Measurements from ENCODE around the gene SEPTIN14.
"Not testable (repeated sequence)": the region's sequence is repeated elsewhere in the genome, so short reads cannot be mapped to it uniquely, and the experiment has no call there.

SEPTIN14 gene

DNA sequence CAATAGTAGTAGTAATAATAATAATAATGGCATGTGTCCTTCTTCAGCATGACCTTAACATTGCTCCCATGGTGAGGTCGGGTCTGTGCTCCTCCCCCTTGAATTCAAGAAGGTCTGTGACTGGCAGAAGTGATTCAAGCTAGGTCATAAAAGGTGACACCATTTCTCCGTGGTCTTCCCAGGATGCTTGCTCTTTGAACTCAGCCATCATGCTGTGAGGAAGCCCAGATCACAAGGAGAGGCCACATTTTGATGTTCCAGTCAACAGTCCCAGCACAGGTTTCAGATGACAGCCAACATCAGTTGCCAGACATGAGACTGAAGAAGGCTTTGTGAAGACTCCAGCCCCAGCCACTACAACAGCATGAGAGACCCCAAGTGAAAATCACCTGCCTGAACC, 83.9 kb downstream of the SEPTIN14 start:
- no peak for DNase-seq

- no peak for DNase-seq
These were observed 86.4 kb downstream of the SEPTIN14 start for GRCh38 chr7:55776196-55776595.

DNA sequence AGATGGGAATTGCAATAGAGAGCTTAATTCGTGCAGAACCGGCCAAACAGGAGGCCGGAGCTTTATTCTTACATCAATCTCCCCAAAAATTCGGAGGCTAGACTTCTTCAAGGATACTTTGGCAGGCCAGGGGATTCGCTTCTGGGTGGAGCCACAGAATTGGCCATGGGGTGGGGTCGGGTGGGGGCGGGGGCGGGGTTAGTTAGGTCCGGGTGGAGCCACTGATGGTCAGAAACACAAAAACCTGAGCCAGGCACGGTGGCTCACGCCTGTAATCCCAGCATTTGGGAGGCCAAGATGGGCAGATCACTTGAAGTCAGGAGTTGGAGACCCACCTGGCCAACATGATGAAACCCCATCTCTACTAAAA, 87.5 kb downstream of the SEPTIN14 start:
- no peak for DNase-seq

DNA sequence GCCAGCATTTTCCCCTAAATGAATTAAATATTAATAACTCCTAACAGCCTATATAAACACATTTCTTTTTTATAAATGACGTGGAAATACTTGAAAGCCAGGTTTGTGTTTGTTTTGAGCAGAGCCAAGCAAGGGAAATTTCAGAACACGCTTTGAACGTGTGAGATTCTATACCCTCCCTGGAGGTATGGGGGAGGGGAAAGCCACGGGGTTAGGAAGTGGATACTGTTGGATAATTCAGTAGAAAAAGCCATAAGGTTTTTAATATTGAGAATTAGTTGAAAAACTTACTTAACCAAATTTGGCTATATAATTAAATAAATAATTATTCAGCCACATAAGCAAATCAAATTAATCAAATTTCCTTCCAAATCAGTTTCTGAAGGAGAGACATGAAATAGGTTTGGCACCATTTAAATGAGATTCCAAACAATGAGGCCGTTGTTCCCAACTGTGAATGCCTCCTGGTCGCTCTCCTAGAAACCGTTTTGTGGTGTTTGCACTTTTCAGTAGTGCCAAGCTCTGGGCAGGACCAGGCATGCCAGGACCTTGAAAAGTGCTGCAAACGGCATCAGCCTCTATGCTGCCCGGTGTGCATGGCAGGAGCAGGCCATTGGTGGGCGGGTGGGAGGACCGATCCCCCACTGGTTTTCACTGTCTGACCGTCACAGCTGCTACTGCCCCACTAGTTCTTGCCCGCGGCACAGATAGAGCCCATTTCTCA, 88.1 kb downstream of the SEPTIN14 start:
- DNase-seq = peak; percentile 14

DNA sequence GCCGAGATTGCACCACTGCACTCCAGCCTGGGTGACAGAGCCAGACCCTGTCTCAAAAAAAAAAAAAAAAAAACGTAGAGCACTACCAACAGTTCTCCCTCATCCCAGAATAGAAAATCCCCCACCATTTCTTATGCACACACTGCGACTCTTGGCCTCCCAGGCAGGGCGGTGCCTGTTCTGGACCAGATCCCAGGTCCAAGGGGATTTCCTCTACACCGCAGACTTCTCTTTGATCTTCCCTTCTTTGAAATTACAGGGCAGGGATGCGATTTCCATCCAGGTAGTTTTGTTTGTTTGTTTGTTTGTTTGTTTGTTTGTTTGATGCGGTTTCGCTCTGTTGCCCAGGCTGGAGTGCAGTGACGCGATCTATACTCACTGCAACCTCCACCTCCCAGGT, 91.8 kb downstream of the SEPTIN14 start:
- DNase-seq = no peak

- DNase-seq = not testable (repeated sequence)
These were observed 109.2 kb downstream of the SEPTIN14 start for GRCh38 chr7:55753274-55753862.

- DNase-seq = not testable (repeated sequence)
These were observed 117.8 kb downstream of the SEPTIN14 start for GRCh38 chr7:55744706-55745105.

Data from NCI-H1436 treated with DMSO at 0.1 percent for 48 hours (cell line).